Measurements from ENCODE around the gene USP2.

DNA sequence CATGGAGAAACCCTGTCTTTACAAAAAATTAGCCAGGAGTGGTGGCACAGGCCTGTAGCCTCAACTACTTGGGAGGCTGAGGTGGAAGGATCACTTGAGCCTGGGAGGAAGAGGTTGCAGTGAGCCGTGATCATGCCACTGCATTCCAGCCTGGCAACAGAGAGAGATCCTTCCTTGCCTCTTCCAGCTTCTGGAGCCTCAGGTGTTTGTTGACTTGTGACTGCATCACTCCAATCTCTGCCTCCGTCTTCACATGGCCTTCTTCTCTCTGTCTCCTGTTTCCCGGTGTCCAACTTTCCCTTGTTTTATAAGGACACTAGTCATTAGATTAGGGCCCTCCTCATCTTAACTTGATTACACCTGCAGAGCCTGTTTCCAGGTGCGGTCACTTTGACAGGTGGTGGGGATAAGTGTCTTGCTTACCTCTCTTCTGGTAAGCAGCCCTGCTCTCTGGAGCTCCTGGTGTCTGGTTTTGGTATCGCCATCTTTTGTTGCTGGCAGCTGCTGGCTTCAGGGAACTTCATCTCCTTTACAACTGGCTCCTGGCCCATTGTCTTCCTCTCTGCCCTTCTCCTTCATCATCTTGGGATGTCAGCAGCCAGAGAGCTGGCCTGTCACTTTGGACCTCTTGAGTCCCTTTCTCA lies 8.2 kb upstream of the USP2 start:
- TF ChIP-seq, protein P1, sequence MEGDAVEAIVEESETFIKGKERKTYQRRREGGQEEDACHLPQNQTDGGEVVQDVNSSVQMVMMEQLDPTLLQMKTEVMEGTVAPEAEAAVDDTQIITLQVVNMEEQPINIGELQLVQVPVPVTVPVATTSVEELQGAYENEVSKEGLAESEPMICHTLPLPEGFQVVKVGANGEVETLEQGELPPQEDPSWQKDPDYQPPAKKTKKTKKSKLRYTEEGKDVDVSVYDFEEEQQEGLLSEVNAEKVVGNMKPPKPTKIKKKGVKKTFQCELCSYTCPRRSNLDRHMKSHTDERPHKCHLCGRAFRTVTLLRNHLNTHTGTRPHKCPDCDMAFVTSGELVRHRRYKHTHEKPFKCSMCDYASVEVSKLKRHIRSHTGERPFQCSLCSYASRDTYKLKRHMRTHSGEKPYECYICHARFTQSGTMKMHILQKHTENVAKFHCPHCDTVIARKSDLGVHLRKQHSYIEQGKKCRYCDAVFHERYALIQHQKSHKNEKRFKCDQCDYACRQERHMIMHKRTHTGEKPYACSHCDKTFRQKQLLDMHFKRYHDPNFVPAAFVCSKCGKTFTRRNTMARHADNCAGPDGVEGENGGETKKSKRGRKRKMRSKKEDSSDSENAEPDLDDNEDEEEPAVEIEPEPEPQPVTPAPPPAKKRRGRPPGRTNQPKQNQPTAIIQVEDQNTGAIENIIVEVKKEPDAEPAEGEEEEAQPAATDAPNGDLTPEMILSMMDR (conservative IDR thresholded peaks at IDR 0.05 in 1 of 2, IDR thresholded peaks at IDR 0.05 in 1 of 2; ENCODE audit: extremely low read depth in 1 of 2, insufficient read depth in 1 of 2, low read depth in 1 of 2, low read length in 2 of 2) = peak; percentile 38 to 43
- TF ChIP-seq EZH2 (IDR thresholded peaks at IDR 0.05; ENCODE audit: borderline replicate concordance, low read length) = no peak

Data from mammary epithelial cell (primary cell).